Smooth muscle cell (in vitro differentiated cells): ENCODE results near the gene OGG1. TPM values are rescaled to one million over a fixed set of nuclear protein-coding genes. Genes with fewer than 3 reads are reported as not detected.
A peak's percentile ranks its signal among the peaks of the same experiment; 100 is the strongest.

Experiments used
- DNase-seq: peaks from one replicate; lab custom pipeline; 2025; ENCODE audit not compliant: unreplicated experiment; lab: John Stamatoyannopoulos, UW
- H2AFZ ChIP-seq: fragments of 200-600 bp; sonication (generic); 2 replicates; pipeline ENCODE4 v1.6.0; 2016; ENCODE audit warnings: antibody characterized with exemption, low read depth, mild to moderate bottlenecking
- H3F3A ChIP-seq: fragments of 200-600 bp; sonication (generic); 2 replicates; pipeline ENCODE4 v1.6.0; 2017; ENCODE audit warnings: antibody characterized with exemption, low read depth
- H3K27ac ChIP-seq: fragments of 200-600 bp; sonication (generic); 2 replicates; pipeline ENCODE4 v1.5.1; 2016; ENCODE audit warnings: low read depth, mild to moderate bottlenecking
- H3K27me3 ChIP-seq: fragments of 200-600 bp; sonication (generic); 2 replicates; pipeline ENCODE4 v1.6.1; 2016; ENCODE audit warnings: low read depth, mild to moderate bottlenecking
- H3K36me3 ChIP-seq: fragments of 200-600 bp; sonication (generic); 2 replicates; pipeline ENCODE4 v1.5.1; 2016; ENCODE audit warnings: low read depth
- H3K4me1 ChIP-seq: fragments of 200-600 bp; sonication (generic); 2 replicates; pipeline ENCODE4 v1.5.1; 2016; ENCODE audit warnings: low read depth
- H3K4me2 ChIP-seq: fragments of 200-600 bp; sonication (generic); 2 replicates; pipeline ENCODE4 v1.6.0; 2016; ENCODE audit warnings: mild to moderate bottlenecking
- H3K4me3 ChIP-seq: fragments of 200-600 bp; sonication (generic); 2 replicates; pipeline ENCODE4 v1.5.1; 2016; ENCODE audit warnings: mild to moderate bottlenecking
- H3K79me2 ChIP-seq: fragments of 200-600 bp; sonication (generic); 2 replicates; pipeline ENCODE4 v1.6.0; 2016; ENCODE audit warnings: low read depth, mild to moderate bottlenecking
- H3K9ac ChIP-seq: fragments of 200-600 bp; sonication (generic); 2 replicates; pipeline ENCODE4 v1.6.0; 2016; ENCODE audit warnings: low read depth
- H3K9me3 ChIP-seq: fragments of 200-600 bp; sonication (generic); replicated peaks from 2 replicates; pipeline ENCODE4 v1.5.1; 2016; ENCODE audit warnings: low read depth
- H4K20me1 ChIP-seq: fragments of 200-600 bp; sonication (generic); 2 replicates; pipeline ENCODE4 v1.6.0; 2016; ENCODE audit warnings: low read depth
- CTCF ChIP-seq: fragments of 200-600 bp; sonication (generic); IDR thresholded peaks from 2 replicates; pipeline ENCODE4 v1.5.1; 2017; ENCODE audit warnings: borderline replicate concordance, mild to moderate bottlenecking, antibody characterized with exemption; ENCODE audit not compliant: insufficient read depth, poor library complexity, severe bottlenecking
- WGBS: methylation state at CpG from one replicate; pipeline ENCODE4 v1.1.7; 2016; ENCODE audit warnings: low lambda C conversion rate; 5-methylcytosine and 5-hydroxymethylcytosine counted together
- polyA plus RNA-seq: library from polyadenylated mRNA; unstranded; fragments of >200 nt; fragmentation: Nextera tagmentation; extraction: Ambion mirVana; gene quantifications from 2 replicates; pipeline ENCODE4 v1.2.1, GENCODE V29; 2016
- total RNA-seq: library from RNA; depleted of rRNA; stranded (reverse); fragments of >200 nt; gene quantifications from 2 replicates; pipeline ENCODE4 v1.2.3, GENCODE V29; 2014

OGG1 gene
- total and polyA plus RNA-seq, 2 experiments from 2014 or later: 13.4 to 24.6 TPM

DNA sequence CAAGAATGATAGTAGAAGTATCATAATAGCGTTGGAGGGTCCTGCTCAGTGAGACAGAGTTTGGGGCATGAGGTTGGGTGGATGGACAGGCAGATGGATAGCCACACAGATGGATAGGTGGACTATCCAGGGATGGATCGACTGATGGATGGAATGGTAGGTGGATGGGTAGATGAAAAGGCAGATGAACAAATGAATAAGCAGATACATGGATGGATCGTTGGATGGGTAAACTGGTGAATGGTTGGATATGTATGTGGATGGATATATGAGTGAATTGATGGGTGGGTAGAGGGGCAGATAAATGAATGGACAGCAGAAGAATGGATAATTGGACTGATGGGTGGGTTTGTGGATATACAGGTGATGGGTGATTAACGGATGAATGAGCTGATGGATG, 36.6 kb upstream of the OGG1 start:
- WGBS: 88% methylated on average over 4 of the region's 4 CpGs
- Histone ChIP-seq H3K4me3 (no peak overlapping the region), H3F3A (no peaks in the 10 kb centered on the region), H2AFZ (no peak overlapping the region), H3K4me1 (peaks cover 3% of the 10 kb centered on the region), H4K20me1 (no peaks in the 10 kb centered on the region), H3K9ac (no peak overlapping the region), H3K9me3 (no peaks in the 10 kb centered on the region), H3K79me2 (no peaks in the 10 kb centered on the region), H3K27me3 (no peaks in the 10 kb centered on the region), H3K27ac (no peak overlapping the region), H3K36me3 (no peaks in the 10 kb centered on the region), H3K4me2 (no peak overlapping the region)
- TF ChIP-seq CTCF: no peak
- no peak for DNase-seq

- Histone ChIP-seq H3K79me2 (no peaks in the 10 kb centered on the region), H3K36me3 (no peaks in the 10 kb centered on the region), H3K4me1 (peaks cover 3% of the 10 kb centered on the region), H4K20me1 (no peaks in the 10 kb centered on the region), H3K9ac (no peak overlapping the region), H3K4me3 (no peak overlapping the region), H3K4me2 (no peak overlapping the region), H3K27ac (no peak overlapping the region), H3F3A (no peaks in the 10 kb centered on the region), H3K27me3 (no peaks in the 10 kb centered on the region), H3K9me3 (no peaks in the 10 kb centered on the region), H2AFZ (no peak overlapping the region)
- no peak for TF ChIP-seq CTCF
- no peak for DNase-seq
- WGBS: 43% methylated on average over 4 of the region's 4 CpGs
These were observed 34.6 kb upstream of the OGG1 start for GRCh38 chr3:9715136-9715535.

DNA sequence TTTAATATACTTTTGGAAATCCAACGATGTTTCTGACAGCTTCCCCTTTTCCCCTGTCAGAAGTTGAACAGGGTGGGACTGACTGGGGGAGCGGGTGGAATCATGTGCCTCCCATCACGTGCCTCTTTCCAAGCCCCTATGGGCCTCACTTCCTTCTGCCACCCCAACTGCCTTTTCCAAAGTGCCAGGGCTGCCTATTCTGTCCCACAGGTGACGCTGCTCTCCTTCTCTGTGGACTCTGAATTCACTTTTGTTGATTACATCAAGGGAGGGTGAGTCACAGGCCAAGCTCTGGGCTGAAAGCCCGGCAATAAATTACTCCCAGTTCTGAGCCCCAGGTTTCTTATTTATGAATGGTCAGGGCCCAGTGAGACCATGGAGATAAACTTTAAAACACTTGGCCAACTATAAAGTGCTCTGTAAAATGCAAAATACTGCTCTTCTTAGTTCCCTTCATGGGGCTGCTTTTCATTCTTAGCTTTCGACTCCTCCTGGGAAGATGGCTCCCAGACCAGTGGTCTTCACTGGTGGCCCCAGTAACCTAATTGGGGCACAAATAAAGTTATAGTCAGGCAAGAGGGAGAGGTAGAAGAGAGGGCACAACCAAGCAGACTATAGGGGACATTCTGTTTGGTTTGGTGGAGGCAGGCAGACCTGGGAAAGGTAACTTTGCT, 33.9 kb upstream of the OGG1 start:
- Histone ChIP-seq H3F3A (no peaks in the 10 kb centered on the region), H4K20me1 (no peaks in the 10 kb centered on the region), H3K27me3 (peaks cover under 1% of the 10 kb centered on the region), H2AFZ (no peak overlapping the region), H3K27ac (no peak overlapping the region), H3K9ac (no peak overlapping the region), H3K79me2 (no peaks in the 10 kb centered on the region), H3K9me3 (no peaks in the 10 kb centered on the region), H3K36me3 (no peaks in the 10 kb centered on the region), H3K4me1 (peaks cover 3% of the 10 kb centered on the region), H3K4me2 (no peak overlapping the region), H3K4me3 (no peak overlapping the region)
- TF ChIP-seq CTCF: peak; percentile 60
- no peak for DNase-seq
- 56% methylated on average over 6 of the region's 6 CpGs for WGBS
